Uterus (tissue), 4 donors: ENCODE measurements around the gene EIF2B4. TPM values are rescaled to one million over a fixed set of nuclear protein-coding genes. Genes with fewer than 3 reads are reported as not detected.

Experiments
- DNase-seq, 2 donors: peaks; one replicate each; pipeline ENCODE4 v3.0.0-alpha.2; 2019 to 2020
- H3K27ac ChIP-seq, 2 donors: fragments of 200-600 bp; sonication (generic); 1 replicate in 1 of 2; 2 replicates in 1 of 2; pipeline ENCODE4 v1.5.1; 2016 to 2018
- H3K27me3 ChIP-seq, 2 donors: fragments of 200-600 bp; sonication (generic); one replicate each; pipeline ENCODE4 v1.5.1; 2018 to 2019; ENCODE audit warnings: control low read depth in 1 of 2
- H3K36me3 ChIP-seq, 2 donors: fragments of 200-600 bp; sonication (generic); one replicate each; pipeline ENCODE4 v1.5.1; 2019; ENCODE audit warnings: control low read depth in 1 of 2
- H3K4me1 ChIP-seq, 2 donors: fragments of 200-600 bp; sonication (generic); one replicate each; pipeline ENCODE4 v1.5.1; 2018 to 2019; ENCODE audit warnings: control low read depth in 1 of 2
- H3K4me3 ChIP-seq, 2 donors: fragments of 200-600 bp; sonication (generic); 1 replicate in 1 of 2; 2 replicates in 1 of 2; pipeline ENCODE4 v1.5.1; 2018 to 2019; ENCODE audit warnings: mild to moderate bottlenecking in 1 of 2
- H3K9me3 ChIP-seq, 2 donors: fragments of 200-600 bp; sonication (generic); one replicate each; pipeline ENCODE4 v1.5.1; 2019; ENCODE audit warnings: control low read depth in 1 of 2
- CTCF ChIP-seq, 4 experiments: fragments of 200-600 bp in 2 of 4; fragments of 450-650 bp in 2 of 4; sonication (generic) in 2 of 4; IDR thresholded peaks; one replicate each; pipeline ENCODE4 v1.5.1; 2016 to 2019; ENCODE audit warnings: antibody characterized with exemption in 4 of 4, mild to moderate bottlenecking in 2 of 4, moderate library complexity in 1 of 4
- POLR2A ChIP-seq, 2 donors: fragments of 450-650 bp; IDR thresholded peaks; one replicate each; pipeline ENCODE4 v1.6.1; 2016; ENCODE audit warnings: antibody characterized with exemption in 2 of 2, mild to moderate bottlenecking in 1 of 2, moderate library complexity in 1 of 2
- intact Hi-C: fragments of 100-400 bp; cut with DNase I; formaldehyde crosslinking; loops from one replicate; pipeline ENCODE4 v1.15.1; 2023; ENCODE audit warnings: low total_unique reads
- total RNA-seq, 4 donors: library from RNA; depleted of rRNA in 3 of 4; stranded (reverse); fragments of >200 nt in 3 of 4; gene quantifications; one replicate each; pipeline versions ENCODE4 v1.1.0 to v1.2.4, GENCODE V29; 2014 to 2023
- donor health status: DM: yes; HTN: yes; CAD: no.

EIF2B4 gene
- total RNA-seq, 4 donors from 2014 or later: 7.9 to 51.7 (median 13.8) TPM

DNA sequence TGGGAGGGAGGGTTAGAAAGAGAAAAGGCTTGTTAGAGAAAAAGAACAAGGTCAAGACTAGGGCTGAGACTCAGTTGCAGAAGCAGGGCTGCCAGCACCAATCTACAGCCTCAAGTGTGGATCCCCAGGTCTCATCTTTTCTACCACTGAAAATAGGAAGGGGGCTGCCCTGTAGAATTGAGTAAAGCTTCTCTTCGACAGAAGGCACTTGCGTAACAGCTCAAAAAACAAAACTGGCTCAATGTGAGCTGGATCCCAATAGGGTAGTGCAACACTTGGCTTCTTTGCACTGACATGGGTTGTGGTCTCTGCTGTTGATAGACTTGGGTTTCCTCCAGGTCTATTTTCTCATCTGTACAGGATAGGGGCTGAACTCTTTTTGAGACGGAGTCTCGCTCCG is 45.4 kb downstream of the EIF2B4 start:
- Histone ChIP-seq H3K4me3 (no peak overlapping the region), H3K27me3 (no peaks in the 10 kb centered on the region), H3K27ac (no peak overlapping the region), H3K9me3 (no peaks in the 10 kb centered on the region), H3K4me1 (peaks cover 0 to 7% of the 10 kb centered on the region in 2 donors), H3K36me3 (no peaks in the 10 kb centered on the region)
- intact Hi-C loops: no loop called here
- TF ChIP-seq CTCF (IDR thresholded peaks at IDR 0.05): no peak
- TF ChIP-seq POLR2A (IDR thresholded peaks at IDR 0.05): no peak
- no peak for DNase-seq

DNA sequence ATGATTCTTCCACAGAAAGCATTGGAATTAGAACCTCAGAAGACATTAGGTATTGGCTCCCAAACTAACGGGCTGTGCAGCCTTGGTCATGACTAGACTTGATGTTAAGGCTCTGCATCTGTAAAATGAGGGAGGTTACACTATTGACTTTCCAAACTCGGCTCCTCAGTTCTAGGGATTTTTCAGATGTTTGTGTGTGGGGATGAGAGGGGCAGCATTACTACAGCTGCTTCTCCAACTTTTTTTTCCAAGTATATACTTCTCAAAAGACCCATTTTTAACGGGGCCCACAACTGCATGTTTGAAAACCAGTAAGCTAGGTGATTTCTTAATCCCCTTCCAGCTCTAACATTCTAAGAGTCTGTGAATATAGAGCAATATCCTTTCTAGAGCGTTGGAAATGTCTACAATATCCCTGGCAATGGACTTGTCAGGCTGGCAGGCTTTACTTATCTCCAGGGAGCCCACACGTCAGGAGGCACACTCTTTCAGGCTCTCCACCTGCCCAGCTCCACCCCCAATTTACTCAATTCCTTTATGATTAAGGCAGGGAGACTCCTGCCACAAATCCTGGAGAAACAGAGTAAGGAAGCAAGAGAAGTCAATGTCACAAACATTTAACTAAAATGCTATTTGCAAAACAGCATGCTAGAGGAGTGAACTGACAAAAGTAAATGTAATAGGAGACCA is 46.4 kb downstream of the EIF2B4 start:
- Histone ChIP-seq H3K4me3 (peak overlapping the region; percentile 74 to 86), H3K36me3 (no peaks in the 10 kb centered on the region), H3K9me3 (no peaks in the 10 kb centered on the region), H3K4me1 (peaks cover 0 to 7% of the 10 kb centered on the region in 2 donors), H3K27me3 (no peaks in the 10 kb centered on the region), H3K27ac (peak overlapping the region; percentile 92)
- TF ChIP-seq CTCF (IDR thresholded peaks at IDR 0.05) (no peak), POLR2A (IDR thresholded peaks at IDR 0.05) (no peak)
- intact Hi-C loops: no loop called here
- no peak for DNase-seq

GRCh38 chr2:27322766-27323595 is 47.2 kb downstream of the EIF2B4 start, which contains the start of gene MPV17:
TSS of gene MPV17 (minus strand) at chr2:27323097. CDS start at chr2:27322517, 580 bp downstream.
- TF ChIP-seq CTCF (IDR thresholded peaks at IDR 0.05): peak in 1 of 4 experiments; percentile 24
- peak; percentile 72 to 89 for TF ChIP-seq POLR2A (IDR thresholded peaks at IDR 0.05)
- peaks cover 0 to 7% of the 10 kb centered on the region in 2 donors for H3K4me1 ChIP-seq
- H3K27me3 ChIP-seq: no peaks in the 10 kb centered on the region
- no peaks in the 10 kb centered on the region for H3K36me3 ChIP-seq
- no peaks in the 10 kb centered on the region for H3K9me3 ChIP-seq
- H3K27ac ChIP-seq: peak within 1 kb of the TSS; percentile 92
- intact Hi-C loops: no loop called here
- DNase-seq: peak; percentile 91 to 92
- peak within 1 kb of the TSS; percentile 74 to 86 for H3K4me3 ChIP-seq

DNA sequence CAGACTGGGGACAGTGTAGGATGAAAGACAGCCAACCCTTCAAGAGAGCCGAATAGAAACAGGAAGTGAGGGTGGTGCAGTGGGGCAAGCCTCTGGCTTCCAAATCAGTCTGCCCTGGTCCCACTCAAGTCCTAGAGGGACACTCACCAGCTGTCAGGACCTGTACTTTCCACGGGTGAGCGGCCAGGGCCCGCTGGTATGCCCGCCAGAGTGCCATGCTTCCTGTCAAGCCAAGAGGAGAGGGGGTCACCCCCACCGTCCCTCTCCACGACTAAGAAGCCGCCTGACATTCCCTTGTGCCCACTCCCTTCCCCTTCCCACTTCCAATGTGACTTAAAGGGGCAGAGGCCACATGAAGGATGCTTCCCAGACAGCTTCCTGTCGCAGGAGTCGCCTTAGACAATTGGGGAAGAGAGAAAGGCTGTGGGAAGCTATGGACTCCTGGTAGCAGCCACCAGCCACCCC is 47.8 kb downstream of the EIF2B4 start:
- Histone ChIP-seq H3K4me3 (peak overlapping the region; percentile 74 to 86), H3K27ac (peak overlapping the region; percentile 92), H3K4me1 (peaks cover 0 to 7% of the 10 kb centered on the region in 2 donors), H3K27me3 (no peaks in the 10 kb centered on the region), H3K36me3 (no peaks in the 10 kb centered on the region), H3K9me3 (no peaks in the 10 kb centered on the region)
- DNase-seq: no peak
- intact Hi-C loops: no loop called here
- TF ChIP-seq CTCF (IDR thresholded peaks at IDR 0.05) (no peak), POLR2A (IDR thresholded peaks at IDR 0.05) (no peak)
